ENCODE results near the gene PRSS50. TPM values are rescaled to one million over a fixed set of nuclear protein-coding genes. Genes with fewer than 3 reads are reported as not detected.

The PRSS50 gene
- total RNA-seq, 1 experiment from 2014 or later: not detected

DNA sequence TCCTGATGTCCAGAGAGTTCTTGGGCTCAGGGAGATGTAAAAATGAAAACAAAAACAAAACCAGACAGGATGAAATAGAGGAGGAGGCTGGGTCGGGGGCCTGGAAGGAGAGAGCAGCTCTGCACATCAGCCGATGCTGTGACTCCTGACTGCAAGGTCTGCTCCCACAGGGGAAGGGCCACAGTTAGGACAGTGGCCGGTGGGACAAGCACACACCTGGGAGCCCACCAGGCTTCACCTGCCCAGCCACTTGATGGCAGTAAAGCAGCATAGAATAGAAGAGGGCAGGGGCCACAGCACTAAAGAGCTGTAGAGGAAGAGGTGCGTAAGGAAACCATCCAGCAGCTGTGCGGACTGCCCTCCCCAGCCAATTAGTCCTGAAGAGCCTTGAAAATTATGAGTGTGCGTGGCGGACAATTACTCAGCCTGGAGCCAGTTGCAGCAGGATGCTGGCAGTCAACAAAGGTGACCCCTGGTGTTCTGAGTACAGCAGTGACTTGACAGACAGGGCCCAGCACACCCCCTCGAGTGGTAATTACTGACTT is 54.0 kb downstream of the PRSS50 start:
- Histone ChIP-seq H3K4me1 (ENCODE audit: insufficient read depth, low read length, poor library complexity, severe bottlenecking) (no peaks in the 10 kb centered on the region), H3K9me3 (ENCODE audit: low read depth, low read length, poor library complexity, severe bottlenecking) (no peaks in the 10 kb centered on the region), H3K27ac (ENCODE audit: low read depth, low read length, poor library complexity, severe bottlenecking) (no peak overlapping the region), H3K27me3 (replicated peaks; ENCODE audit: insufficient read depth, low read depth, low read length, poor library complexity) (no peaks in the 10 kb centered on the region), H3K36me3 (ENCODE audit: insufficient read depth, low read length, poor library complexity, severe bottlenecking) (no peaks in the 10 kb centered on the region), H3K4me3 (ENCODE audit: low read depth, low read length, poor library complexity, severe bottlenecking) (no peak overlapping the region)
- no peak for DNase-seq (ENCODE audit: low spot score)
- intact Hi-C loops (cut with micrococcal nuclease; ENCODE audit: unreplicated experiment): no loop called here
- BruUV-seq (replicated peaks): no TSS peak
- CTCF ChIA-PET: no interaction called here
- POLR2A ChIA-PET (ENCODE audit: low non-redundant PET): no interaction called here
- TF ChIP-seq, protein P1, sequence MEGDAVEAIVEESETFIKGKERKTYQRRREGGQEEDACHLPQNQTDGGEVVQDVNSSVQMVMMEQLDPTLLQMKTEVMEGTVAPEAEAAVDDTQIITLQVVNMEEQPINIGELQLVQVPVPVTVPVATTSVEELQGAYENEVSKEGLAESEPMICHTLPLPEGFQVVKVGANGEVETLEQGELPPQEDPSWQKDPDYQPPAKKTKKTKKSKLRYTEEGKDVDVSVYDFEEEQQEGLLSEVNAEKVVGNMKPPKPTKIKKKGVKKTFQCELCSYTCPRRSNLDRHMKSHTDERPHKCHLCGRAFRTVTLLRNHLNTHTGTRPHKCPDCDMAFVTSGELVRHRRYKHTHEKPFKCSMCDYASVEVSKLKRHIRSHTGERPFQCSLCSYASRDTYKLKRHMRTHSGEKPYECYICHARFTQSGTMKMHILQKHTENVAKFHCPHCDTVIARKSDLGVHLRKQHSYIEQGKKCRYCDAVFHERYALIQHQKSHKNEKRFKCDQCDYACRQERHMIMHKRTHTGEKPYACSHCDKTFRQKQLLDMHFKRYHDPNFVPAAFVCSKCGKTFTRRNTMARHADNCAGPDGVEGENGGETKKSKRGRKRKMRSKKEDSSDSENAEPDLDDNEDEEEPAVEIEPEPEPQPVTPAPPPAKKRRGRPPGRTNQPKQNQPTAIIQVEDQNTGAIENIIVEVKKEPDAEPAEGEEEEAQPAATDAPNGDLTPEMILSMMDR (conservative IDR thresholded peaks at IDR 0.05; ENCODE audit: low read depth, low read length): no peak
- no peak for TF ChIP-seq EZH2 (IDR thresholded peaks at IDR 0.05; ENCODE audit: borderline replicate concordance, low read depth, low read length, poor library complexity, severe bottlenecking)

DNA sequence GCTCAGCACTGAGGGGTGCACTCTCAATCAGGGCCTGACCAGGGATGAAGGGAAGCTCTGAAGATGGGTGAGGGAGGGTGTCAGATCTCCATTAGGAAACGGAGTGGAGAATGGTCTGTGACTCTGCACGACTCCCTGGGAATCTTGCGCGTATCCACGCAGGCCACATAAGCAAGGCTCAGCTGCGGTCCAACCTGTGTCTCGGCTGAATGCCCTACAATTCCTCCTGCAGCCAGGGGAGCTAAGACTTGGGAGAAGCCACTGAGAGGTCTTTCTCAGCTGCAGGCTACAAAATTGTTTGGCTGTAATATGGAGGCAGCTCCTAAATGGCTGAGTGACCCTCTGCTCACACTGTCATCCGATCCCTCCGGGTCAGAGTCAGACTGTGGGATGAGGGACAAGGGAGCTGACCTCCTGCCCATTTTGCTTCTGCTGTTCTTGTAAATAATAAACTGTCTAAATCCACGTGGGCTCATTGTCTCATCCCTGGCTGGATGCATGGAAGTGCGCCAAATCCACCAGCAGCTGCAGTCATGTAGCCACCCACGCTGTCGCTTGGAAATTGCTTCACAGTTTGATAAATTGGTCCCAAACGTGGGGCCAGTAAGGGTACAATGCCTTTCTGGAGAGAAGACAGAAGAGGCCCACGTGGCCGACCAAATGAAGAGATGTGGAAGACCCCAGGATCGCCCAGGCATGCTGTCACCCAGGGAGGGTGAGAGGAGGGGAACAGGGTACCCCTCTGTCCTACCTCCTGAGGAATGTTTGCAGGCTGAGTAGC is 54.7 kb downstream of the PRSS50 start:
- H3K36me3 ChIP-seq (ENCODE audit: insufficient read depth, low read length, poor library complexity, severe bottlenecking): no peaks in the 10 kb centered on the region
- no peak for TF ChIP-seq EZH2 (IDR thresholded peaks at IDR 0.05; ENCODE audit: borderline replicate concordance, low read depth, low read length, poor library complexity, severe bottlenecking)
- TF ChIP-seq, protein P1 (conservative IDR thresholded peaks at IDR 0.05; ENCODE audit: low read depth, low read length): no peak
- ChIA-PET CTCF (no interaction called here), POLR2A (ENCODE audit: low non-redundant PET) (no interaction called here)
- no peak overlapping the region for H3K4me3 ChIP-seq (ENCODE audit: low read depth, low read length, poor library complexity, severe bottlenecking)
- H3K9me3 ChIP-seq (ENCODE audit: low read depth, low read length, poor library complexity, severe bottlenecking): no peaks in the 10 kb centered on the region
- intact Hi-C loops (cut with micrococcal nuclease; ENCODE audit: unreplicated experiment): no loop called here
- no peak overlapping the region for H3K27ac ChIP-seq (ENCODE audit: low read depth, low read length, poor library complexity, severe bottlenecking)
- no peaks in the 10 kb centered on the region for H3K4me1 ChIP-seq (ENCODE audit: insufficient read depth, low read length, poor library complexity, severe bottlenecking)
- peak; percentile 42 for DNase-seq (ENCODE audit: low spot score)
- H3K27me3 ChIP-seq (replicated peaks; ENCODE audit: insufficient read depth, low read depth, low read length, poor library complexity): no peaks in the 10 kb centered on the region
- no TSS peak for BruUV-seq (replicated peaks)

Other genes with a start within 250 kb of the PRSS50 start
- gene RTP3, start 219.9 kb downstream of the PRSS50 start, total RNA-seq (2021): not detected in 2 replicates
- gene LRRC2, start 151.6 kb downstream of the PRSS50 start, total RNA-seq (2021): 0.24 and 0.28 TPM in 2 replicates
- gene FAM240A, start 105.3 kb downstream of the PRSS50 start, total RNA-seq (2021): not detected in 2 replicates
- 0.20 and 0.24 TPM in 2 replicates for gene ALS2CL, start 24.2 kb downstream of the PRSS50 start, total RNA-seq (2021)
- gene TMIE, start 16.5 kb downstream of the PRSS50 start, total RNA-seq (2021): 0.17 TPM in 1 of 2 replicates, not detected in the other
- gene MYL3, start 145.6 kb upstream of the PRSS50 start, total RNA-seq (2021): not detected in 2 replicates
- gene PTH1R, start 159.9 kb upstream of the PRSS50 start, total RNA-seq (2021): 1.2 and 1.7 TPM in 2 replicates